Mesendoderm (in vitro differentiated cells): ENCODE data around the gene GNG13.

Experiments used
- DNase-seq: peaks from one replicate; pipeline ENCODE4 v3.0.0; 2013
- H2AK5ac ChIP-seq: 2 replicates; pipeline ENCODE4 v1.6.1; 2013; ENCODE audit warnings: low read length, inconsistent platforms
- H2BK120ac ChIP-seq: 2 replicates; pipeline ENCODE4 v1.6.1; 2013; ENCODE audit warnings: low read depth, mild to moderate bottlenecking, low read length, moderate library complexity, mixed read lengths
- H2BK15ac ChIP-seq: replicated peaks from 2 replicates; pipeline ENCODE4 v1.6.1; 2013; ENCODE audit warnings: low read depth, mild to moderate bottlenecking, moderate library complexity
- H2BK5ac ChIP-seq: 2 replicates; pipeline ENCODE4 v1.6.1; 2013; ENCODE audit warnings: low read length, inconsistent platforms
- H3K18ac ChIP-seq: 2 replicates; pipeline ENCODE4 v1.6.1; 2013; ENCODE audit warnings: mild to moderate bottlenecking, low read length, mixed read lengths
- H3K23ac ChIP-seq: one replicate; pipeline ENCODE4 v1.6.1; 2013; ENCODE audit warnings: low read length
- H3K27ac ChIP-seq: 2 replicates; pipeline ENCODE4 v1.5.1; 2013; ENCODE audit warnings: low read depth, mild to moderate bottlenecking, inconsistent platforms, low read length, moderate library complexity
- H3K27me3 ChIP-seq: 2 replicates; pipeline ENCODE4 v1.6.1; 2013; ENCODE audit warnings: low read length, control low read depth, mild to moderate bottlenecking, inconsistent platforms; ENCODE audit not compliant: insufficient read depth, poor library complexity
- H3K36me3 ChIP-seq: 2 replicates; pipeline ENCODE4 v1.6.1; 2013; ENCODE audit warnings: low read length, inconsistent platforms; ENCODE audit not compliant: control insufficient read depth, insufficient read depth
- H3K4ac ChIP-seq: one replicate; pipeline ENCODE4 v1.6.1; 2013; ENCODE audit warnings: low read depth, mild to moderate bottlenecking, low read length, moderate library complexity
- H3K4me1 ChIP-seq: 2 replicates; pipeline ENCODE4 v1.6.1; 2013; ENCODE audit warnings: low read depth, low read length, inconsistent platforms; ENCODE audit not compliant: control insufficient read depth
- H3K4me2 ChIP-seq: 2 replicates; pipeline ENCODE4 v1.6.1; 2013; ENCODE audit warnings: low read length
- H3K4me3 ChIP-seq: 2 replicates; pipeline ENCODE4 v1.5.1; 2013; ENCODE audit warnings: mild to moderate bottlenecking, low read length
- H3K56ac ChIP-seq: one replicate; pipeline ENCODE4 v1.6.1; 2013; ENCODE audit warnings: low read length
- H3K79me1 ChIP-seq: 2 replicates; pipeline ENCODE4 v1.6.1; 2013; ENCODE audit warnings: low read length, inconsistent platforms
- H3K79me2 ChIP-seq: 2 replicates; pipeline ENCODE4 v1.6.1; 2013; ENCODE audit warnings: mild to moderate bottlenecking, low read length; ENCODE audit not compliant: control insufficient read depth, insufficient read depth
- H3K9ac ChIP-seq: 2 replicates; pipeline ENCODE4 v1.6.1; 2013; ENCODE audit warnings: low read length, inconsistent platforms
- H4K5ac ChIP-seq: one replicate; pipeline ENCODE4 v1.6.1; 2013; ENCODE audit warnings: low read length
- H4K8ac ChIP-seq: one replicate; pipeline ENCODE4 v1.6.1; 2013; ENCODE audit warnings: low read depth, mild to moderate bottlenecking, control low read depth, low read length, moderate library complexity
- WGBS: extraction: QIAGEN DNeasy Blood & Tissue Kit; methylation state at CpG from one replicate; pipeline ENCODE4 v1.1.7; 2013; ENCODE audit warnings: low lambda C conversion rate, missing lambda C conversion rate; ENCODE audit not compliant: insufficient coverage; ENCODE audit errors: extremely low coverage; 5-methylcytosine and 5-hydroxymethylcytosine counted together

Gene GNG13

DNA sequence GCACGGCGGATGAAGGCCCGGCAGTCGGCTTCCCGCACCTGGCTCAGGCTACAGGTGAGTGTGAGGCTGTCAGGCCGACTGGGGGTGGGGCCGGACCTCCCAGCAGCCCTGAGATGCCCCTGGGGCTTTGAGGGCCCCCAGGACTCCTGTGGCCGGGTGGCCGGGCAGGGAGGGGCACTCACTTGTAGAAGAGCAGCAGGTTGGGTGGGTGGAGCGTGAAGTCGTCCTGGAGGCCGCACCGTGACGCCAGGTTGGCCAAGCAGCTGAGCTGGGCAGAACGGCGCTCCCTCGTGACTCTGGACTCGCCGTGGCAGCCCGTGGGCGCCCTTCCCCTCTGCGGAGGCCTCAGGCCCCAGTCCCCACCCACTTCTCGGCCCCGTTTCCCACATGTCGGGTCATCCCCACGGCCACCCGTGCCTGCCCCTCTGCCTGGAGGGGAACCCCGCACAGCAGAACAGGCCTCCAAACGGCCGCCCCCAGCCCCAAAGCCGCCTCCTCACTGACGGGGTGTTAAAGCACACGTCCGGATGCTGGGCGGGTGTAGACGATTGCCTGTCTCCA, 25.2 kb downstream of the GNG13 start:
- H3K4me1 ChIP-seq: no peaks in the 10 kb centered on the region
- H3K23ac ChIP-seq: no peak overlapping the region
- H3K56ac ChIP-seq: no peak overlapping the region
- no peak overlapping the region for H4K5ac ChIP-seq
- no peak overlapping the region for H2BK120ac ChIP-seq
- no peaks in the 10 kb centered on the region for H3K79me1 ChIP-seq
- no peak overlapping the region for H3K4ac ChIP-seq
- H2BK5ac ChIP-seq: no peak overlapping the region
- H3K27me3 ChIP-seq: no peaks in the 10 kb centered on the region
- H2BK15ac ChIP-seq: no peak overlapping the region
- H3K79me2 ChIP-seq: no peaks in the 10 kb centered on the region
- H2AK5ac ChIP-seq: no peak overlapping the region
- DNase-seq: no peak
- no peak overlapping the region for H3K4me3 ChIP-seq
- H4K8ac ChIP-seq: no peak overlapping the region
- H3K4me2 ChIP-seq: no peak overlapping the region
- H3K36me3 ChIP-seq: no peaks in the 10 kb centered on the region
- no peak overlapping the region for H3K9ac ChIP-seq
- H3K18ac ChIP-seq: no peak overlapping the region
- WGBS: no CpG with 5 or more reads among the region's 36 CpGs
- H3K27ac ChIP-seq: no peak overlapping the region

DNA sequence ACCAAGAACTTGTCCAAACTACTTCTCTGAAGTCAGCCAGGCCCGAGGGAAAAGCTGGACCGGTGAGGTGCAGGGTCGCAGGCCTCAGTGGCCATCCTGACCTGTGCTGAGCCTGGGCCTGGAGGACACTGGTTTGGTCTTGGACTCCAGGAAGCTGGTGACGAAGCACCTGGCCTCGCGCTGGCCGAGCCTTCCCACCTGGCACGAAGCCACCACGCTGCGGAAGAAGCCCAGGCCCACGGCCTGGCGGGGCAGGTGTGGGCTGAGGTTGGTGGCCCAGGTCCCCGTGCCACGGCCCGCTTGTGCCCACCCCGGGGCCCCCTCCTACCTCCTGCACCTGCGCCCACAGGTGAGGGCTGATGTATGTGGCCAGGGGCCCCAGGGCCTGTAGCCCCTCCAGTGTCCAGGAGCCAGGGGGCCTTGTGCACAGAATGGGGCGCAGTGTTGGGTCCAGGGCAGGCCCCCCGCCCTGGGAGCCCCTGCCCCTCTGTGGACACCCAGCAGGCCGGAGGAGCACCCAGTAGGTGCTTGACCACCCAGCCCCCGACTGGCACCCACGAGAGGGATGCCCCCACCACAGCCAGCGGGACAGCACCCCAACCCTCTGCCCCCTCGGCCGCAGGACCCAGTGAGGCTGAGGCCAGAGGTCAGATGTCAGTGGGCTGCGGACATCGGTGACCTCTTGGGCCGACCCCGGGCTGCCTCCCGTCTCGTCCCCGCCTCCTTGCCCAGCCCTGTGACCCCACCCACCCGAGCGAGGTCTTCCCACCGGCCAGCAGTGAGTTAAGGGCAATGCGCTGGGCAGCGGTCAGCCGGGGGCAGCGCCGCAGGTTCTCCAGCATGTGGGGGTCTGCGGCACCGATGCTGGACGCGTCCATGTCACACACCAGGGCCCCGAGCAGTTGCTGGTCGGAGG, 26.2 kb downstream of the GNG13 start:
- H3K27ac ChIP-seq: no peak overlapping the region
- no peak overlapping the region for H2BK120ac ChIP-seq
- H3K4ac ChIP-seq: no peak overlapping the region
- H3K36me3 ChIP-seq: no peaks in the 10 kb centered on the region
- no peak overlapping the region for H3K18ac ChIP-seq
- no peaks in the 10 kb centered on the region for H3K79me2 ChIP-seq
- H2BK5ac ChIP-seq: no peak overlapping the region
- no peak overlapping the region for H3K23ac ChIP-seq
- H4K8ac ChIP-seq: no peak overlapping the region
- no peaks in the 10 kb centered on the region for H3K79me1 ChIP-seq
- no CpG with 5 or more reads among the region's 46 CpGs for WGBS
- H3K4me1 ChIP-seq: no peaks in the 10 kb centered on the region
- H3K27me3 ChIP-seq: no peaks in the 10 kb centered on the region
- H3K4me2 ChIP-seq: no peak overlapping the region
- no peak overlapping the region for H2BK15ac ChIP-seq
- H3K9ac ChIP-seq: no peak overlapping the region
- no peak overlapping the region for H3K56ac ChIP-seq
- H3K4me3 ChIP-seq: no peak overlapping the region
- H4K5ac ChIP-seq: no peak overlapping the region
- DNase-seq: no peak
- no peak overlapping the region for H2AK5ac ChIP-seq

GRCh38 chr16:772959-773358, 27.6 kb downstream of the GNG13 start:
- Histone ChIP-seq H3K9ac (no peak overlapping the region), H3K18ac (no peak overlapping the region), H3K36me3 (no peaks in the 10 kb centered on the region), H4K5ac (no peak overlapping the region), H3K23ac (no peak overlapping the region), H2BK15ac (no peak overlapping the region), H3K4me3 (no peak overlapping the region), H2AK5ac (no peak overlapping the region), H3K4me1 (no peaks in the 10 kb centered on the region), H4K8ac (no peak overlapping the region), H3K56ac (no peak overlapping the region), H2BK5ac (no peak overlapping the region), H3K27ac (no peak overlapping the region), H3K79me2 (no peaks in the 10 kb centered on the region), H3K27me3 (no peaks in the 10 kb centered on the region), H3K4me2 (no peak overlapping the region), H3K79me1 (no peaks in the 10 kb centered on the region), H2BK120ac (no peak overlapping the region), H3K4ac (no peak overlapping the region)
- no CpG with 5 or more reads among the region's 18 CpGs for WGBS
- DNase-seq: no peak

DNA sequence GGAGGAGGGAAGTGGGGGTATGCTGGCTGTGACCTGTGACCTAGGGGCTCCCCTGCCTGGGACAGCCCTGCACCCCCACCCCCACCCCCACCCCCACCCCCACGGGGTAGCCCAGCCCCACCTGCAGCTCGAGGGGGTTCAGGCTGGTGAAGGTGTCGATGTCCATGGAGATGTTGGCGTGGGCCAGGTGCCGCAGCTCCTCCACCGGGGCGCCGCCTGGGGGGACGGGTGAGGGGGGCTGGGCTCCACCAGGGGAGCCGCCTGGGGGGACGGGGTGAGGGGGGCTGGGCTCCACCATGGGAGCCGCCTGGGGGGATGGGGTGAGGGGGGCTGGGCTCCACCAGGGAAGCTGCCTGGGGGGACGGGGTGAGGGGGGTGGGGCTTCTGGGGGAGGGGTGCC, 30.1 kb downstream of the GNG13 start:
- Histone ChIP-seq H4K8ac (no peak overlapping the region), H3K4ac (no peak overlapping the region), H3K79me2 (no peaks in the 10 kb centered on the region), H3K4me3 (no peak overlapping the region), H2BK5ac (no peak overlapping the region), H3K79me1 (no peaks in the 10 kb centered on the region), H2AK5ac (no peak overlapping the region), H3K9ac (no peak overlapping the region), H2BK15ac (no peak overlapping the region), H3K27me3 (no peaks in the 10 kb centered on the region), H4K5ac (no peak overlapping the region), H3K23ac (no peak overlapping the region), H3K4me1 (no peaks in the 10 kb centered on the region), H3K4me2 (no peak overlapping the region), H3K36me3 (no peaks in the 10 kb centered on the region), H3K27ac (no peak overlapping the region), H3K18ac (no peak overlapping the region), H3K56ac (no peak overlapping the region), H2BK120ac (no peak overlapping the region)
- no peak for DNase-seq
- WGBS: no CpG with 5 or more reads among the region's 13 CpGs

DNA sequence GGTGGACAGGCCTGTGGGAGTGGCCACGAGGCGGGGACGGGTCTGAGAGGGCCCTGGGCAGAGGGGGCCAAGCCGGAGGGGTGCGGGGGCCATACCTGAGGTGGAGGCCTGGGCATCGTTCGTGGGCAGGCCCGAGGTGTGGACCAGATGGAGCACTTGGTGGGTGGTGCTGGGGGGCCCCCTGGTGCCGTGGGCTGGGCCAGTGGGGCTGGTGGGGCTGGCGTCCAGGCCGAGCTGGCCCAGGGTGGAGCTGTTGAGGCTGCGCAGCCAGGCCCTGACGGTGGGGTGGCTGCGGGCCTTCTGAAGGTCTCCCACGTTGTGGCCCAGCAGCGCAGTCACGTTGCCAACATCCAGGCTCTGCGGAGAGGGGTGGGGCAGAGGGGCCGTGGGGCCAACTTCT, 30.6 kb downstream of the GNG13 start:
- WGBS: no CpG with 5 or more reads among the region's 19 CpGs
- H3K79me2 ChIP-seq: no peaks in the 10 kb centered on the region
- H3K56ac ChIP-seq: no peak overlapping the region
- H3K9ac ChIP-seq: no peak overlapping the region
- H2AK5ac ChIP-seq: no peak overlapping the region
- no peak overlapping the region for H2BK120ac ChIP-seq
- no peak overlapping the region for H2BK15ac ChIP-seq
- no peak overlapping the region for H4K5ac ChIP-seq
- no peak overlapping the region for H3K18ac ChIP-seq
- no peak overlapping the region for H2BK5ac ChIP-seq
- H3K27me3 ChIP-seq: no peaks in the 10 kb centered on the region
- H3K4me1 ChIP-seq: no peaks in the 10 kb centered on the region
- no peak overlapping the region for H3K23ac ChIP-seq
- H3K27ac ChIP-seq: no peak overlapping the region
- H3K4me3 ChIP-seq: no peak overlapping the region
- no peaks in the 10 kb centered on the region for H3K36me3 ChIP-seq
- no peaks in the 10 kb centered on the region for H3K79me1 ChIP-seq
- DNase-seq: no peak
- no peak overlapping the region for H3K4ac ChIP-seq
- H3K4me2 ChIP-seq: no peak overlapping the region
- H4K8ac ChIP-seq: no peak overlapping the region
